Activated CD8-positive, alpha-beta memory T cell treated with anti-CD3 and anti-CD28 coated beads, Interleukin-2, amount 50 U/mL, for 48 hours (primary cell): ENCODE data around the gene MSH3.
"Not testable (repeated sequence)": the region's sequence is repeated elsewhere in the genome, so short reads cannot be mapped to it uniquely, and the experiment has no call there.

Experiments used
- DNase-seq: peaks from one replicate; pipeline ENCODE4 v3.0.0-alpha.2; 2020

Gene MSH3

GRCh38 chr5:80864109-80864508, 209.7 kb downstream of the MSH3 start:
- DNase-seq = no peak

- no peak for DNase-seq
These were observed 210.4 kb downstream of the MSH3 start for GRCh38 chr5:80864706-80865435.

DNA sequence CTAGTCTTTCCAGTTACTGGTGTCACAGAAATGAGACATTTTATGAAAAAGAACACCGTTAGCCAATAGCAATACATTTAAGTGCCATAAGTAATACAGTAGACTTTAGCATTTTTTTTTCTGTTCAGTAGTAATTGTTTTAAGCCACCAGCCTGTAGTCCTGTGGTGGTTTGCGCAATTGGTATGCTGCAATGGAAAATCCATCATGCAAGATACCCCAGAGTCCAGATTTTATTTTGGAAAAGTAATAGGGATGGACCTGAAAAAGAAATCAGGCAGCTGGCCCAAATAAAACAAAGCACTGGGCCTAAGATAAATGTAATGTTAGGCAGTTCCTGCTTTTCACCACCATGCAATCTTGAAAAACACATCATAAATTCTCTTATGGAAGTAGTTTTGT, 211.1 kb downstream of the MSH3 start:
- DNase-seq = no peak

GRCh38 chr5:80866371-80866770, 211.9 kb downstream of the MSH3 start:
- DNase-seq = no peak

DNA sequence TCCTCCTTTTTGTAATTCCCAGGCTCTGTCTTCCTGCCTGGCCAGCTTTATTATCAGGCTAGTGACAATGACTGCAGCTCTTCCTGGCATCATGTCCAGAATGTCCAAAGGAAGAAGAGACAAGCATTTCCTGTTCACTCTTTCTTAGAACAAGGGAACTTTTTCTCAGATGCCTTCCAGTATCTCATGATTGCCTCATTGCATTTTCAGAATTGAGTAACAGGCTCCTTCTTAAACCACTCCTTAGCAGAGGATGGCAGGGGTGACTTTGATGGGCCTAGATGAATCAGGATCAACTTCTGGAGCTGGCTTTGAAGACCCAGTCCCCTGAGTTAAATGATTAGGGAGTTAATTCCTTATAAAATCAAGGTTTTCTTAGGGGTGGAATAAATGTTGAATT, 212.8 kb downstream of the MSH3 start:
- no peak for DNase-seq

- no peak for DNase-seq
These were observed 216.0 kb downstream of the MSH3 start for GRCh38 chr5:80870442-80870841.

GRCh38 chr5:80871541-80871961, 217.1 kb downstream of the MSH3 start:
- DNase-seq = peak; percentile 73

GRCh38 chr5:80874162-80874561, 219.7 kb downstream of the MSH3 start:
- DNase-seq = no peak

DNA sequence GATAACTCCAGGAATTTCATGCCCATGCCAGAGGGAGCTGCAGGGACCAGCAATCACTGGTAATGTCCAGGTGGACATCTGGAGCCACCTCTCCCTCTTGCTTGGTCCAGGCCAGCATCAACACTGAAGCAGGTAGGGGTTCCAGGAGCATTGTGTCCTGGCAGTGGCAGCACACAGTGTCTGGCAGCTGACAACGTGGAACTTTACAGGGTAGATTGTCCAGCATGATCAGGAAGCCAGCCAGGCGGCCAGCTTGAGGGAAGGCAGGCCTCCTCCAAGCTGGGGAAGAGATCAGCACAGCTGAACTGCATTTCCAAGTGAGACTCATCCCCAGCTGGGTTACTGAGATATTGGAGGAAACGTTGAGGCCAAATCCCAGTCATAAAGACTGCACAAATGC, 223.1 kb downstream of the MSH3 start:
- no peak for DNase-seq

DNA sequence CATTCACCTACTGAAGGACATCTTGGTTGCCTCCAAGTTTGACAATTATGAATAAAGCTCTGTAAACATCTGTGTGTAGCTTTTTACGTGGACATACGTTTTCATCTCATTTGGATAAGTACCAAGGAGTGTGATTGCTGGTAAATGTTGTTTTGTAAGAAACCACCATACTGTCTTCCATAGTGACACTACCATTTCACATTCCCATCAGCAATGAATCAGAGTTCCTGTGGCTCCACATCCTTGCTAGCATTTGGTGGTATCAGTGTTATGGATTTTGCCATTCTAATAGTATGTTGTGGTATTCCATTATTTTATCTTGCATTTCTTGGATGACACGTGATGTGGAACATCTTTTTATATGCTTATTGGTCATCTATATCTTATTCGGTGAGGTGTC, 227.3 kb downstream of the MSH3 start:
- no peak for DNase-seq

DNA sequence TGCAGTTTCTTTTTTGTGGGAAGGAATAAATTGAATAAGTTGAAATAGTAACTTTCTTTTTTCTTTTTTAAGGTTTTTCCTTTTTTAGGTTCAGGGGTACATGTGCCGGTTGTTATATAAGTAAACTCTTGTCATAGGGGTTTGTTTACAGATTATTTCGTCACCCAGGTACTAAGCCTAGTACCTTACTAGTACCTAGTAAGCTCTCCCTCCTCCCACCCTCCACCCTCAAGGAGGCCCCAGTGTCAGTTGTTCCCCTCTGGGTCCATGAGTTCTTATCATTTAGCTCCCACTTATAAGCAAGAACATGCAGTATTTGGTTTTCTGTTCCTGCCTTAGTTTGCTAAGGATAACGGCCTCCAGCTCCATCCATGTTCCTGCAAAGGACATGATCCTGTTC, 228.9 kb downstream of the MSH3 start:
- DNase-seq = not testable (repeated sequence)

GRCh38 chr5:80884086-80884813, 229.8 kb downstream of the MSH3 start:
- DNase-seq = no peak

- no peak for DNase-seq
These were observed 230.5 kb downstream of the MSH3 start for GRCh38 chr5:80884929-80885328.

- no peak for DNase-seq
These were observed 231.0 kb downstream of the MSH3 start for GRCh38 chr5:80885396-80886000.

DNA sequence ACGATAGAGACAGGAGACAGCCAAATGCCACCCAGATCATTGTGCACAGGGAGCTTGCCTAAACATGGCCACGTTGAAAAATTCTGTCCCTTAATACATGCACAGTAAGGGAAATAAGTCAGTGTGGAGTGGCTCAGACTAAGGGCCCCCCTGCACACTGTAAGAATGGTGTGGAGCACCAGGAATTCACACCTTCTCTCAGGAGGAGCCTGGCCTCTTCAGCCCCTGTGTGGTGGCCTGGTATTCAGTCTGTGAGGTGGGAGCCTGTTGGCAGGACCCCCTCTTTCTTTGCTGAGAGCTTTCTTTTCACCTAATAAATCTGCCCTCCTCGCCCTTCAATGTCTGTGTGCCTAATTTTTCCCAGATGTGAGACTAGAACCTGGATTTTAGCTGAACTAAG, 239.6 kb downstream of the MSH3 start:
- DNase-seq = no peak

DNA sequence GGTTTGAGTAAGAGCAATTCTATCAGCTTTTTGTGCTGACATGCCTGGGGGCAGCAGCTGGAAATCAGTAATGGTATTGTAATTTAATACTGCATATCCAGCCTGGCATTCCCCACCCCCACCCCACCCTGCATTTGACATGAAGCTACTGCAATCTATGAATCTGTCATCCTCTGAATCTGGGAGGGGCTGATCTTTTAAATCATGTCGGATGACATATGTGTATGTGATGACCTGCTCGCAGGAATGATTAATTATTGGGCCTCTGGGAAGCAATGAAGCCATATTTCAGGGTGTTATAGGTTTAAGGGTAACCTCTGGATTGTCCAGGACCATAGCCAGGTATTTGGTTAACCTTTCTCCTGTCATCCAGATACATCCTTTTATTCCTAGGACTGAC, 241.1 kb downstream of the MSH3 start:
- DNase-seq = no peak

- not testable (repeated sequence) for DNase-seq
These were observed 248.2 kb downstream of the MSH3 start for GRCh38 chr5:80902624-80903023.

GRCh38 chr5:80904533-80905187, 250.2 kb downstream of the MSH3 start:
- DNase-seq = no peak

- DNase-seq = no peak
These were observed 251.0 kb downstream of the MSH3 start for GRCh38 chr5:80905405-80905804.

DNA sequence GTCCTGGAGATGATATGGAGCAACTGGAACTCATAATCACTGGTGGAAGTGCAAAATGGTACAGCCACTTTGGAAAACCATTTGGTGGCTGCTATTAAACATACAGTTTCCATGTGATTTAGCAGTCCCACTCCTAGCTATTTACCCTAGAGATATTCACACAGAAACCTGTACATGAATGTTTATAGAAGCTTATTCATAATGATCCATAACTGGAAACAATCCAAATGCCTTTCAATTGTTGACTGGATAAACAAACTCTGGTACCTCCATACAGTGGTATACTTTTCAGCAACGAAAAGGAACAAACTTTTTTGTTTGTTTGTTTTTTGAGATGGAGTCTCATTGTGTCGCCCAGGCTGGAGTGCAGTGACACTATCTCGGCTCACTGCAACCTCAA, 258.0 kb downstream of the MSH3 start:
- no peak for DNase-seq

- no peak for DNase-seq
These were observed 261.3 kb downstream of the MSH3 start for GRCh38 chr5:80915716-80916115.

GRCh38 chr5:80916676-80917075, 262.2 kb downstream of the MSH3 start:
- no peak for DNase-seq

DNA sequence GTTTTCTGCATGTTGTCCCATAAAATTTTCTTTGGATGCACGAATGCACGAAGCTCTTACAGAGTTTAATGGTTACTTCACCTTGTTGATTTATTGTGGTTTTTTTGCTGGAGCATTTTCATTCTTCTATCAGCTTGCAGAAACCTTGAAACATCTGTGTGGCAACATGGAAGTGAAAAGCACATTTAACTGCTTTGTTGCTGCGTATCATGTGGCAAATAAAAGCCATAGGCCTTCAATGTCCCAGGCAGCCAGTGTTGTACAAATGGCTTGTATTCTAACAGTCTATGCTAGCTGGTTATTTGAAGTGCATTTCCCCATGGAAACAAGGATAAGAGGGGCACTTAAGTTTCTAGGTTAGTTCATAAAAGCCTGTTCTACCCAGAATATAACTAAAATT, 263.2 kb downstream of the MSH3 start:
- DNase-seq = no peak
